Trophoblast cell (in vitro differentiated cells and primary cell): ENCODE measurements around the gene TMEM132E.

Experiments used
- DNase-seq, 2 donors: peaks; one replicate each; pipeline ENCODE4 v3.0.0-alpha.2; 2016
- H2AFZ ChIP-seq: 2 replicates; pipeline ENCODE4 v1.6.1; 2013; ENCODE audit warnings: low read length, moderate library complexity, mild to moderate bottlenecking; ENCODE audit not compliant: insufficient read depth, poor library complexity
- H2AK5ac ChIP-seq: 2 replicates; pipeline ENCODE4 v1.6.1; 2013; ENCODE audit warnings: mild to moderate bottlenecking, low read length
- H2BK120ac ChIP-seq: 2 replicates; pipeline ENCODE4 v1.6.1; 2013; ENCODE audit warnings: low read length, mild to moderate bottlenecking, moderate library complexity; ENCODE audit not compliant: insufficient read depth, poor library complexity
- H2BK12ac ChIP-seq: 2 replicates; pipeline ENCODE4 v1.6.1; 2013; ENCODE audit warnings: mild to moderate bottlenecking, low read length, moderate library complexity
- H2BK5ac ChIP-seq: 2 replicates; pipeline ENCODE4 v1.6.1; 2013; ENCODE audit warnings: low read length, low read depth, moderate library complexity, mild to moderate bottlenecking; ENCODE audit not compliant: poor library complexity
- H3K14ac ChIP-seq: 2 replicates; pipeline ENCODE4 v1.6.1; 2013; ENCODE audit warnings: mild to moderate bottlenecking, low read length
- H3K18ac ChIP-seq: 2 replicates; pipeline ENCODE4 v1.6.1; 2013; ENCODE audit warnings: mild to moderate bottlenecking, low read length
- H3K23ac ChIP-seq: 2 replicates; pipeline ENCODE4 v1.6.1; 2013; ENCODE audit warnings: low read length
- H3K27ac ChIP-seq: 2 replicates; pipeline ENCODE4 v1.5.1; 2013; ENCODE audit warnings: low read depth, mild to moderate bottlenecking, inconsistent platforms, low read length, moderate library complexity
- H3K27me3 ChIP-seq: 2 replicates; pipeline ENCODE4 v1.6.1; 2013; ENCODE audit warnings: inconsistent platforms, mild to moderate bottlenecking, low read length, moderate library complexity; ENCODE audit not compliant: insufficient read depth
- H3K36me3 ChIP-seq, 2 experiments: 1 replicate in 1 of 2; 2 replicates in 1 of 2; pipeline ENCODE4 v1.6.1; 2013; ENCODE audit warnings: low read length in 2 of 2, mild to moderate bottlenecking in 2 of 2, moderate library complexity in 1 of 2; ENCODE audit not compliant: insufficient read depth in 2 of 2, control insufficient read depth in 1 of 2
- H3K4ac ChIP-seq: 2 replicates; pipeline ENCODE4 v1.6.1; 2013; ENCODE audit warnings: low read depth, mild to moderate bottlenecking, low read length, moderate library complexity
- H3K4me1 ChIP-seq, 2 experiments: 1 replicate in 1 of 2; 2 replicates in 1 of 2; pipeline ENCODE4 v1.6.1; 2013; ENCODE audit warnings: low read length in 2 of 2, mild to moderate bottlenecking in 2 of 2, moderate library complexity in 1 of 2; ENCODE audit not compliant: insufficient read depth in 2 of 2, control insufficient read depth in 1 of 2
- H3K4me2 ChIP-seq: 2 replicates; pipeline ENCODE4 v1.6.1; 2013; ENCODE audit warnings: inconsistent platforms, mild to moderate bottlenecking, low read length, moderate library complexity
- H3K4me3 ChIP-seq: 2 replicates; pipeline ENCODE4 v1.5.1; 2013; ENCODE audit warnings: mild to moderate bottlenecking, low read depth, low read length, inconsistent platforms
- H3K79me1 ChIP-seq: one replicate; pipeline ENCODE4 v1.6.1; 2013; ENCODE audit warnings: low read length
- H3K79me2 ChIP-seq: 2 replicates; pipeline ENCODE4 v1.6.1; 2013; ENCODE audit warnings: low read length, mild to moderate bottlenecking; ENCODE audit not compliant: control insufficient read depth, insufficient read depth, poor library complexity
- H3K9ac ChIP-seq: 2 replicates; pipeline ENCODE4 v1.6.1; 2013; ENCODE audit warnings: mild to moderate bottlenecking, low read length
- H3K9me3 ChIP-seq: 2 replicates; pipeline ENCODE4 v1.6.1; 2013; ENCODE audit warnings: low read depth, mild to moderate bottlenecking, control low read depth, inconsistent platforms, low read length; ENCODE audit not compliant: insufficient read depth
- H4K12ac ChIP-seq: 2 replicates; pipeline ENCODE4 v1.6.1; 2013; ENCODE audit warnings: low read depth, mild to moderate bottlenecking, low read length, moderate library complexity
- H4K8ac ChIP-seq: 2 replicates; pipeline ENCODE4 v1.6.1; 2013; ENCODE audit warnings: low read depth, mild to moderate bottlenecking, low read length, moderate library complexity
- H4K91ac ChIP-seq: one replicate; pipeline ENCODE4 v1.6.1; 2013; ENCODE audit warnings: low read depth, mild to moderate bottlenecking, low read length, moderate library complexity
- WGBS: extraction: QIAGEN DNeasy Blood & Tissue Kit; methylation state at CpG from one replicate; pipeline ENCODE4 v1.1.7; 2013; ENCODE audit warnings: missing lambda C conversion rate; ENCODE audit not compliant: insufficient read length, insufficient coverage; ENCODE audit errors: extremely low coverage; 5-methylcytosine and 5-hydroxymethylcytosine counted together

Gene TMEM132E

DNA sequence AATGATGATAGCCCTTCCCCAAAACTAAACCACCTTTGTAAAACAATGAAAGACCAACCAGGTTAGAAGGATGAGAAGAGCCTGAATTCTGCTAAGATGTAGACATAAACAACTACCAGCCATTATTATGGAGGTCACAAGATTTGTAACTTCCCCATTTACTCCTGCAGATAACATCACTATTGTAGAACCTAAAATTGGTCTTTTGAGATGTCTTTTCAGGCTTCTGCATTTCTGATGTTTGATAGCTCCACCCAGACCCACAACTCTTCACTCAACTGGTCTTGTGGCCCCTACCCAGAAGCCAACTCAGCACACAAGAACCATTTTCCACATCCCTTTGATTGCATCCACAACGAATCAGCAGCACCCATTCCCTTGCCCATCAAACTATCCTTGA is 100.8 kb downstream of the TMEM132E start:
- Histone ChIP-seq H3K79me2 (no peaks in the 10 kb centered on the region), H4K12ac (no peak overlapping the region), H2AK5ac (no peak overlapping the region), H3K9me3 (no peaks in the 10 kb centered on the region), H3K14ac (no peak overlapping the region), H3K9ac (no peak overlapping the region), H3K4me3 (no peak overlapping the region), H3K27ac (no peak overlapping the region), H2AFZ (no peak overlapping the region), H3K4me2 (no peak overlapping the region), H3K36me3 (no peaks in the 10 kb centered on the region), H4K8ac (no peak overlapping the region), H3K23ac (no peak overlapping the region), H3K4me1 (peaks cover 0 to 4% of the 10 kb centered on the region in 2 experiments), H3K79me1 (no peaks in the 10 kb centered on the region), H3K27me3 (no peaks in the 10 kb centered on the region), H3K18ac (no peak overlapping the region), H4K91ac (no peak overlapping the region), H2BK12ac (no peak overlapping the region), H2BK5ac (no peak overlapping the region), H2BK120ac (no peak overlapping the region), H3K4ac (no peak overlapping the region)
- DNase-seq = no peak
- no CpG with 5 or more reads among the region's 1 CpG for WGBS

GRCh38 chr17:34682305-34682704 is 102.9 kb downstream of the TMEM132E start:
- no peaks in the 10 kb centered on the region for H3K9me3 ChIP-seq
- no peak overlapping the region for H3K18ac ChIP-seq
- H4K8ac ChIP-seq = no peak overlapping the region
- WGBS = no CpG with 5 or more reads among the region's 6 CpGs
- no peak overlapping the region for H3K23ac ChIP-seq
- no peak overlapping the region for H2BK12ac ChIP-seq
- H3K4me2 ChIP-seq = no peak overlapping the region
- no peaks in the 10 kb centered on the region for H3K79me1 ChIP-seq
- no peak overlapping the region for H2BK120ac ChIP-seq
- H4K91ac ChIP-seq = no peak overlapping the region
- no peak overlapping the region for H2BK5ac ChIP-seq
- H2AFZ ChIP-seq = no peak overlapping the region
- H3K4ac ChIP-seq = no peak overlapping the region
- no peak overlapping the region for H2AK5ac ChIP-seq
- no peak overlapping the region for H3K27ac ChIP-seq
- no peaks in the 10 kb centered on the region for H3K79me2 ChIP-seq
- no peaks in the 10 kb centered on the region for H3K36me3 ChIP-seq
- H3K4me1 ChIP-seq = no peaks in the 10 kb centered on the region
- no peak overlapping the region for H3K9ac ChIP-seq
- no peaks in the 10 kb centered on the region for H3K27me3 ChIP-seq
- no peak overlapping the region for H3K4me3 ChIP-seq
- DNase-seq = no peak
- H4K12ac ChIP-seq = no peak overlapping the region
- no peak overlapping the region for H3K14ac ChIP-seq

DNA sequence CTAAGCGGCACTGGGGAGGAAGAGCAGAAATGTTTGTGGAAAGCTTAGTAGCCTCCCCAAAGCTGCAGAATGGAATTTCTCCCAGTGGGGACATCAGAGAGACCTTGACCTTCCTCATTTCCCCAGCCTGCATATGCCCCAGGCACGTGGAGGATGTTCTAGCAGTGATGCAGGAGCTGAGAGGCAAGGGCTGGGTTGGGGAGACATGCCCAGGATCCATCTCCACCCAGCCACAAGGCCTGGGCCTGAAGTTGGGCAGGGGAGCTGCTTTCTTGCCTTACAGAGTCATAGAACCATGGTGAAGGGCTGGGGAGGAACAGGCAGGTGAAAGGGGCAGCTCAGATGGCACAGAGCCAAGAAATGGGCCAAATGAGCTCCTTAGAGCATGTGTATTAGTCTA is 104.0 kb downstream of the TMEM132E start:
- Histone ChIP-seq H3K9me3 (no peaks in the 10 kb centered on the region), H3K27ac (no peak overlapping the region), H4K12ac (no peak overlapping the region), H2BK120ac (no peak overlapping the region), H3K14ac (no peak overlapping the region), H2AK5ac (no peak overlapping the region), H3K4me2 (no peak overlapping the region), H4K91ac (no peak overlapping the region), H3K36me3 (no peaks in the 10 kb centered on the region), H4K8ac (no peak overlapping the region), H3K9ac (no peak overlapping the region), H3K4me1 (no peaks in the 10 kb centered on the region), H2BK12ac (no peak overlapping the region), H3K27me3 (no peaks in the 10 kb centered on the region), H3K4me3 (no peak overlapping the region), H2BK5ac (no peak overlapping the region), H3K4ac (no peak overlapping the region), H3K18ac (no peak overlapping the region), H3K23ac (no peak overlapping the region), H3K79me1 (no peaks in the 10 kb centered on the region), H2AFZ (no peak overlapping the region), H3K79me2 (no peaks in the 10 kb centered on the region)
- no CpG with 5 or more reads among the region's 2 CpGs for WGBS
- no peak for DNase-seq
